Spleen (tissue), 7 donors: ENCODE data around the gene APOB.

Experiments
- POLR2A ChIP-seq, 3 donors: fragments of 450-650 bp; IDR thresholded peaks; one replicate each; pipeline ENCODE4 v1.5.1; 2017; ENCODE audit warnings: antibody characterized with exemption in 3 of 3, mild to moderate bottlenecking in 1 of 3
- TF ChIP-seq, protein P1 (sequence below), 11 experiments: fragments of 200-600 bp in 7 of 11; fragments of 450-650 bp in 4 of 11; sonication (generic) in 4 of 11; IDR thresholded peaks in 8 of 11; conservative IDR thresholded peaks in 3 of 11; 1 replicate in 7 of 11; 2 replicates in 4 of 11; pipeline versions ENCODE4 v1.4.0 to v1.8.0; 2016 to 2021; ENCODE audit warnings: antibody characterized with exemption in 11 of 11, inconsistent platforms in 4 of 11, mild to moderate bottlenecking in 1 of 11
- donor health status: DM: no; HTN: no; CAD: no; lungs with moderate emphysema.
- donor health status: DM: no; HTN: no; CAD: no.
- donor health status: DM: no; HTN: no; CAD: no.

DNA sequence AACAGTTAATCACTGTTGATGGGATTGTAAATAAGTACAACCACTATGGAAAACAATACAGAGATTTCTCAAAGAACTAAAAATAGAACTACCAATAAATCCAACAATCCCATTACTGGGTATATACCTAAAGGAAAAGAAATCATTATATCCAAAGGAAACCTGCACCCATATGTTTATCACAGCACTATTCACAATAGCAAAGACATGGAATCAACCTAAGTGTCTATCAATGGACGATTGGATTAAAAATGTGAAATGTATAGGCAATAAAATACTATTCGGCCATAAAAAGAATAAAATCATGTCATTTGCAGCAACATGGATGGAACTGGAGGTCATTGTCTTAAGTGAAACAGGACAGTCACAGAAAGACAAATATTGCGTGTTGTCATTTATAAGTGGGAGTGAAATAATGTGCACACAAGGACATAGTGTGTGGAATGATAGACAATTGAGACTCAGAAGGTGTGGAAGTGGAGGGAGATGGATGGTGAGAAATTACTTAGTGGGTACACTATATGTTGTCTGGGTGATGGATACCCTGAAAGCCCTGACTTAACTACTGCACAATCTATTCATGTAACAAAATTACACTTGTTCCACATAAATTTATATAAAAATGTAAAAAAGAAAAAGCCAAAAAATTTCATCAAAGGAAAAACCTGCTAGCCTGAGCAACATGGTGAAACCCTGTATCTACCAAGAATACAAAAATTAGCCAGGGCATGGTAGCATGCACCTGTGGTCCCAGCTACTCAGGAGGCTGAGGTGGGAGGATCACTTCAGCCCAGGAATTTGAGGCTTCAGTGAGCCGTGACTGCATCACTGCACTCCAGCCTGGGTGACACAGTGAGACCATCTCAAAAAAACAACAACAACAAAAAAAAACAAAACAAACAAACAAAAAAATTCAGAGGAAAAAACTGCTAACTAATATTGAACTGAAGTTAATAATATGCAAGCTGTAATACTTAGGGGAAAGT, 12.6 kb downstream of the APOB start:
- TF ChIP-seq, protein P1, sequence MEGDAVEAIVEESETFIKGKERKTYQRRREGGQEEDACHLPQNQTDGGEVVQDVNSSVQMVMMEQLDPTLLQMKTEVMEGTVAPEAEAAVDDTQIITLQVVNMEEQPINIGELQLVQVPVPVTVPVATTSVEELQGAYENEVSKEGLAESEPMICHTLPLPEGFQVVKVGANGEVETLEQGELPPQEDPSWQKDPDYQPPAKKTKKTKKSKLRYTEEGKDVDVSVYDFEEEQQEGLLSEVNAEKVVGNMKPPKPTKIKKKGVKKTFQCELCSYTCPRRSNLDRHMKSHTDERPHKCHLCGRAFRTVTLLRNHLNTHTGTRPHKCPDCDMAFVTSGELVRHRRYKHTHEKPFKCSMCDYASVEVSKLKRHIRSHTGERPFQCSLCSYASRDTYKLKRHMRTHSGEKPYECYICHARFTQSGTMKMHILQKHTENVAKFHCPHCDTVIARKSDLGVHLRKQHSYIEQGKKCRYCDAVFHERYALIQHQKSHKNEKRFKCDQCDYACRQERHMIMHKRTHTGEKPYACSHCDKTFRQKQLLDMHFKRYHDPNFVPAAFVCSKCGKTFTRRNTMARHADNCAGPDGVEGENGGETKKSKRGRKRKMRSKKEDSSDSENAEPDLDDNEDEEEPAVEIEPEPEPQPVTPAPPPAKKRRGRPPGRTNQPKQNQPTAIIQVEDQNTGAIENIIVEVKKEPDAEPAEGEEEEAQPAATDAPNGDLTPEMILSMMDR (IDR thresholded peaks at IDR 0.05 in 8 of 11, conservative IDR thresholded peaks at IDR 0.05 in 3 of 11), result no peak
- TF ChIP-seq POLR2A (IDR thresholded peaks at IDR 0.05), result no peak
